NCI-H2029 treated with DMSO at 0.1 percent for 48 hours (cell line): Measurements from ENCODE around the gene ADAM12.
"Not testable (repeated sequence)": the region's sequence is repeated elsewhere in the genome, so short reads cannot be mapped to it uniquely, and the experiment has no call there.

Source experiments
- DNase-seq: peaks from one replicate; lab custom pipeline; 2025; lab: John Stamatoyannopoulos, UW

ADAM12 gene

GRCh38 chr10:126263006-126263676, 125.1 kb downstream of the ADAM12 start:
- DNase-seq, result no peak

GRCh38 chr10:126262233-126262838, 125.9 kb downstream of the ADAM12 start:
- DNase-seq, result no peak

- no peak for DNase-seq
Observed at GRCh38 chr10:126259760-126260479, 128.4 kb downstream of the ADAM12 start.

- DNase-seq, result no peak
Observed at GRCh38 chr10:126256864-126257263, 131.4 kb downstream of the ADAM12 start.

- DNase-seq, result no peak
Observed at GRCh38 chr10:126255313-126255712, 133.0 kb downstream of the ADAM12 start.

- DNase-seq, result no peak
Observed at GRCh38 chr10:126253611-126253998, 134.7 kb downstream of the ADAM12 start.

- no peak for DNase-seq
Observed at GRCh38 chr10:126252884-126253610, 135.2 kb downstream of the ADAM12 start.

- no peak for DNase-seq
Observed at GRCh38 chr10:126251778-126252407, 136.4 kb downstream of the ADAM12 start.

- DNase-seq, result no peak
Observed at GRCh38 chr10:126250527-126251310, 137.6 kb downstream of the ADAM12 start.

GRCh38 chr10:126250045-126250444, 138.2 kb downstream of the ADAM12 start:
- no peak for DNase-seq

- no peak for DNase-seq
Observed at GRCh38 chr10:126247446-126247975, 140.8 kb downstream of the ADAM12 start.

GRCh38 chr10:126246396-126246795, 141.9 kb downstream of the ADAM12 start:
- not testable (repeated sequence) for DNase-seq

- no peak for DNase-seq
Observed at GRCh38 chr10:126245501-126245900, 142.8 kb downstream of the ADAM12 start.

GRCh38 chr10:126243971-126244370, 144.3 kb downstream of the ADAM12 start:
- no peak for DNase-seq

GRCh38 chr10:126243306-126243705, 145.0 kb downstream of the ADAM12 start:
- DNase-seq, result no peak

GRCh38 chr10:126242397-126243260, 145.6 kb downstream of the ADAM12 start:
- peak; percentile 35 for DNase-seq

GRCh38 chr10:126240483-126240882, 147.8 kb downstream of the ADAM12 start:
- peak; percentile 31 for DNase-seq

GRCh38 chr10:126239844-126240243, 148.4 kb downstream of the ADAM12 start:
- DNase-seq, result no peak

GRCh38 chr10:126235979-126236851, 152.1 kb downstream of the ADAM12 start:
- no peak for DNase-seq
